H1 (cell line): ENCODE data around the gene SPSB1. TPM values are rescaled to one million over a fixed set of nuclear protein-coding genes. Genes with fewer than 3 reads are reported as not detected.

Experiments
- CTCF ChIA-PET: fragments of 300-600 bp; sonication (Branson Sonifier 250); formaldehyde crosslinking; loops from one replicate; lab custom pipeline; 2021; ENCODE audit not compliant: partially characterized antibody; lab: Charles Lee
- POLR2A ChIA-PET: fragments of 300-600 bp; sonication (Branson Sonifier 250); formaldehyde crosslinking; loops from one replicate; lab custom pipeline; 2021; ENCODE audit warnings: inconsistent platforms; ENCODE audit not compliant: partially characterized antibody; lab: Charles Lee
- DNase-seq, 2 experiments: peaks; one replicate each; pipeline versions ENCODE4 v3.0.0 to v3.0.0-alpha.2; 2010 to 2022; ENCODE audit warnings: low spot score in 2 of 2, low read depth in 1 of 2, mixed read lengths in 1 of 2
- FAIRE-seq: peaks from 2 replicates; lab custom pipeline; 2011; peaks lifted over from hg19 to GRCh38; lab: Jason Lieb, UNC
- H2AFZ ChIP-seq: 2 replicates; pipeline ENCODE4 v1.8.1; 2012; ENCODE audit warnings: low read length, inconsistent platforms
- H2AK5ac ChIP-seq: 2 replicates; pipeline ENCODE4 v1.6.1; 2013; ENCODE audit warnings: low read depth, low read length
- H2BK120ac ChIP-seq: replicated peaks from 2 replicates; pipeline ENCODE3; 2013; ENCODE audit warnings: low read depth, low read length, inconsistent platforms
- H2BK12ac ChIP-seq: 2 replicates; pipeline ENCODE4 v1.6.1; 2013; ENCODE audit warnings: low read depth, low read length
- H2BK15ac ChIP-seq: 2 replicates; pipeline ENCODE4 v1.6.1; 2013; ENCODE audit warnings: low read length
- H2BK20ac ChIP-seq: 2 replicates; pipeline ENCODE4 v1.6.1; 2013; ENCODE audit warnings: low read length
- H2BK5ac ChIP-seq: 2 replicates; pipeline ENCODE4 v1.6.1; 2013; ENCODE audit warnings: low read depth, low read length
- H3K14ac ChIP-seq: 2 replicates; pipeline ENCODE4 v1.6.1; 2013; ENCODE audit warnings: inconsistent platforms; ENCODE audit not compliant: insufficient read length
- H3K18ac ChIP-seq: 2 replicates; pipeline ENCODE4 v1.6.1; 2013; ENCODE audit warnings: low read length; ENCODE audit errors: extremely low read depth
- H3K23ac ChIP-seq: 2 replicates; pipeline ENCODE4 v1.6.1; 2013; ENCODE audit warnings: inconsistent platforms; ENCODE audit not compliant: insufficient read length
- H3K23me2 ChIP-seq: 2 replicates; pipeline ENCODE4 v1.6.1; 2013; ENCODE audit warnings: low read depth, low read length
- H3K27ac ChIP-seq: 2 replicates; pipeline ENCODE4 v1.6.1; 2011; ENCODE audit warnings: low read depth, low read length, inconsistent platforms
- H3K27me3 ChIP-seq, 4 experiments: replicated peaks in 1 of 4; 1 replicate in 1 of 4; 2 replicates in 3 of 4; pipeline versions ENCODE4 v1.6.1 to v1.8.1; 2011 to 2013; ENCODE audit warnings: low read length in 3 of 4, mild to moderate bottlenecking in 3 of 4, inconsistent platforms in 2 of 4, mixed read lengths in 2 of 4, moderate library complexity in 1 of 4; ENCODE audit not compliant: control insufficient read depth in 3 of 4, insufficient read depth in 3 of 4; ENCODE audit errors: extremely low read depth in 1 of 4
- H3K36me3 ChIP-seq, 4 experiments: 2 replicates each; pipeline versions ENCODE4 v1.6.1 to v1.8.1; 2011 to 2013; ENCODE audit warnings: mild to moderate bottlenecking in 4 of 4, low read length in 3 of 4, moderate library complexity in 2 of 4, control low read depth in 1 of 4, inconsistent platforms in 1 of 4; ENCODE audit not compliant: insufficient read depth in 4 of 4, control insufficient read depth in 2 of 4
- H3K4ac ChIP-seq: replicated peaks from 2 replicates; pipeline ENCODE3; 2013; ENCODE audit warnings: low read length, low read depth, mixed read lengths, inconsistent platforms; ENCODE audit not compliant: insufficient read length
- H3K4me1 ChIP-seq, 4 experiments: replicated peaks in 1 of 4; 1 replicate in 1 of 4; 2 replicates in 3 of 4; pipeline versions ENCODE4 v1.6.1 to v1.8.1; 2011 to 2013; ENCODE audit warnings: low read length in 3 of 4, inconsistent platforms in 2 of 4, mixed read lengths in 1 of 4; ENCODE audit not compliant: insufficient read depth in 4 of 4, control insufficient read depth in 3 of 4
- H3K4me2 ChIP-seq, 2 experiments: 2 replicates each; pipeline versions ENCODE4 v1.6.1 to v1.8.1; 2011 to 2013; ENCODE audit warnings: low read depth in 2 of 2, low read length in 2 of 2, control low read depth in 1 of 2, inconsistent platforms in 1 of 2, mild to moderate bottlenecking in 1 of 2; ENCODE audit not compliant: insufficient read depth in 1 of 2
- H3K4me3 ChIP-seq, 4 experiments: fragments of 200-600, 300-600 bp in 1 of 4; sonication (generic), shearing (Covaris generic), sonication (Bioruptor Twin) in 1 of 4; 2 replicates each; pipeline versions ENCODE4 v1.5.1 to v1.8.1; 2011 to 2016; ENCODE audit warnings: low read length in 4 of 4, low read depth in 3 of 4, control low read depth in 2 of 4, inconsistent platforms in 2 of 4, mild to moderate bottlenecking in 2 of 4, mixed read lengths in 1 of 4, moderate library complexity in 1 of 4; ENCODE audit not compliant: insufficient read depth in 2 of 4; ENCODE audit errors: extremely low read depth in 1 of 4
- H3K56ac ChIP-seq: replicated peaks from 2 replicates; pipeline ENCODE3; 2013; ENCODE audit warnings: low read depth, mild to moderate bottlenecking, mixed read lengths, low read length, inconsistent platforms; ENCODE audit not compliant: insufficient read length
- H3K79me1 ChIP-seq: 2 replicates; pipeline ENCODE4 v1.6.1; 2013; ENCODE audit warnings: low read depth, low read length, control low read depth
- H3K79me2 ChIP-seq, 2 experiments: 2 replicates each; pipeline versions ENCODE4 v1.6.1 to v1.8.1; 2012 to 2013; ENCODE audit warnings: low read length in 2 of 2, mild to moderate bottlenecking in 2 of 2, inconsistent platforms in 1 of 2; ENCODE audit not compliant: insufficient read depth in 2 of 2, control insufficient read depth in 1 of 2
- H3K9ac ChIP-seq, 4 experiments: replicated peaks in 1 of 4; 1 replicate in 1 of 4; 2 replicates in 3 of 4; pipeline versions ENCODE4 v1.6.1 to v1.8.1; 2011 to 2013; ENCODE audit warnings: low read depth in 3 of 4, low read length in 3 of 4, control low read depth in 2 of 4, mild to moderate bottlenecking in 2 of 4, moderate library complexity in 2 of 4, inconsistent platforms in 1 of 4; ENCODE audit errors: extremely low read depth in 1 of 4
- H3K9me3 ChIP-seq, 2 experiments: 2 replicates each; pipeline versions ENCODE4 v1.6.1 to v1.8.1; 2012 to 2013; ENCODE audit warnings: mild to moderate bottlenecking in 2 of 2, moderate library complexity in 2 of 2, control low read depth in 1 of 2, inconsistent platforms in 1 of 2, low read depth in 1 of 2, low read length in 1 of 2, mixed read lengths in 1 of 2; ENCODE audit not compliant: insufficient read depth in 2 of 2
- H4K20me1 ChIP-seq, 2 experiments: replicated peaks in 1 of 2; 2 replicates each; pipeline versions ENCODE3 to v1.8.1; 2011 to 2013; ENCODE audit warnings: inconsistent platforms in 2 of 2, low read length in 2 of 2, mild to moderate bottlenecking in 1 of 2; ENCODE audit not compliant: insufficient read depth in 2 of 2, control insufficient read depth in 1 of 2
- H4K5ac ChIP-seq: 2 replicates; pipeline ENCODE4 v1.6.1; 2013; ENCODE audit warnings: low read length, low read depth, mixed read lengths, inconsistent platforms; ENCODE audit not compliant: insufficient read length
- H4K8ac ChIP-seq: 2 replicates; pipeline ENCODE4 v1.8.0; 2013; ENCODE audit warnings: mild to moderate bottlenecking, moderate library complexity, low read length, inconsistent platforms; ENCODE audit not compliant: insufficient read depth; ENCODE audit errors: extremely low read depth
- H4K91ac ChIP-seq: replicated peaks from 2 replicates; pipeline ENCODE3; 2013; ENCODE audit warnings: low read length, mixed read lengths, inconsistent platforms; ENCODE audit not compliant: insufficient read length
- CBX5 ChIP-seq: fragments of 300-800, 300-1000 bp; sonication (generic); IDR thresholded peaks from 2 replicates; pipeline ENCODE4 v1.7.1; 2016; ENCODE audit warnings: antibody characterized with exemption, low read length, low read depth
- CEBPB ChIP-seq: IDR thresholded peaks from 2 replicates; pipeline ENCODE4 v1.6.1; 2012; ENCODE audit warnings: low read depth, low read length
- CTBP2 ChIP-seq: IDR thresholded peaks from 2 replicates; pipeline ENCODE4 v1.7.0; 2011; ENCODE audit warnings: borderline replicate concordance, mild to moderate bottlenecking, moderate library complexity, mixed read lengths, low read length; ENCODE audit not compliant: insufficient read depth, insufficient read length
- KDM4A ChIP-seq: IDR thresholded peaks from one replicate; pipeline ENCODE4 v1.7.1; 2012; ENCODE audit warnings: low read depth, mild to moderate bottlenecking, moderate library complexity, low read length, inconsistent platforms; ENCODE audit not compliant: severe bottlenecking
- MAX ChIP-seq: IDR thresholded peaks from 2 replicates; pipeline ENCODE4 v1.6.1; 2012; ENCODE audit warnings: inconsistent platforms
- PHF8 ChIP-seq: fragments of 200-600 bp; sonication (generic); conservative IDR thresholded peaks from 2 replicates; pipeline ENCODE4 v1.7.1; 2012; ENCODE audit warnings: low read depth, mild to moderate bottlenecking, inconsistent platforms, low read length, moderate library complexity
- POLR2AphosphoS5 ChIP-seq: IDR thresholded peaks from 2 replicates; pipeline ENCODE4 v1.6.1; 2011; ENCODE audit warnings: low read depth, low read length
- POU5F1 ChIP-seq: IDR thresholded peaks from 2 replicates; pipeline ENCODE4 v1.6.1; 2011; ENCODE audit warnings: low read depth, mild to moderate bottlenecking, low read length, moderate library complexity
- TBP ChIP-seq: IDR thresholded peaks from 2 replicates; pipeline ENCODE4 v1.6.1; 2011; ENCODE audit warnings: low read depth, low read length, improper control_type of control experiment
- TCF12 ChIP-seq: IDR thresholded peaks from 2 replicates; pipeline ENCODE4 v1.6.1; 2011; ENCODE audit warnings: low read depth, mild to moderate bottlenecking, low read length
- WGBS, 2 experiments: shearing (Covaris generic) in 1 of 2; methylation state at CpG; one replicate each; pipeline versions ENCODE4 v1.1.6 to v1.1.7; 2013 to 2015; ENCODE audit warnings: low lambda C conversion rate in 2 of 2, mixed read lengths in 2 of 2, inconsistent platforms in 1 of 2, low coverage in 1 of 2, missing lambda C conversion rate in 1 of 2; ENCODE audit not compliant: insufficient replicate concordance in 2 of 2, insufficient coverage in 1 of 2, insufficient read length in 1 of 2; ENCODE audit errors: extremely low coverage in 1 of 2, missing lambda C conversion rate in 1 of 2; 5-methylcytosine and 5-hydroxymethylcytosine counted together
- polyA plus RNA-seq, 7 experiments: library from polyadenylated mRNA; depleted of rRNA in 3 of 7; stranded (reverse) in 5 of 7; unstranded in 2 of 7; fragments of >200 nt in 5 of 7; fragments of 200-250 nt in 2 of 7; gene quantifications; 1 replicate in 5 of 7; 2 replicates in 1 of 7; 4 replicates in 1 of 7; pipeline versions ENCODE4 v1.2.1 to v1.2.3, GENCODE V29; 2011 to 2013; ENCODE audit warnings: missing spikeins in 2 of 7, mixed read lengths in 2 of 7
- total RNA-seq: library from RNA; stranded (reverse); fragmentation: NEBNext Ultra II Directional; extraction: Animal tissue kit (Norgen Biotek cat#: 25700); gene quantifications from 2 replicates; pipeline ENCODE4 v1.2.1, GENCODE V29; 2021

Gene SPSB1
- total and polyA plus RNA-seq, 2 of the 8 experiments (the other 6 are each of a cell fraction or from before 2014, with no cell fraction given) = 5.3 to 6.4 TPM

- no peak overlapping the region for H3K18ac ChIP-seq
- WGBS, 2 experiments = 83% methylated on average over 7 of the region's 8 CpGs; no CpG with 5 or more reads in 1 of the 2 experiments
- H3K4me1 ChIP-seq = no peaks in the 10 kb centered on the region; a peak in 1 of 7 replicates
- TF ChIP-seq POU5F1 = no peak
- no peak for TF ChIP-seq TCF12
- TF ChIP-seq PHF8 = no peak
- no peak for TF ChIP-seq CEBPB
- TF ChIP-seq TBP = no peak
- TF ChIP-seq POLR2AphosphoS5 = no peak
- TF ChIP-seq MAX = no peak
- TF ChIP-seq CTBP2 = no peak
- TF ChIP-seq KDM4A = no peak
- TF ChIP-seq CBX5 = no peak
- TF ChIP-seq, all 59 proteins: peak for 0
- Histone ChIP-seq H3K9ac (no peak overlapping the region), H3K56ac (no peak overlapping the region), H3K27me3 (no peaks in the 10 kb centered on the region), H2BK5ac (no peak overlapping the region), H2BK120ac (no peak overlapping the region), H3K79me1 (peaks cover 3% of the 10 kb centered on the region), H2BK12ac (no peak overlapping the region), H4K5ac (no peak overlapping the region), H3K4me2 (no peak overlapping the region), H3K36me3 (no peaks in the 10 kb centered on the region), H3K9me3 (no peaks in the 10 kb centered on the region), H2AFZ (no peak overlapping the region), H3K23ac (no peak overlapping the region), H2BK20ac (no peak overlapping the region), H3K14ac (no peak overlapping the region), H4K20me1 (peaks cover 0 to 9% of the 10 kb centered on the region in 2 experiments), H3K4ac (no peak overlapping the region), H4K8ac (no peak overlapping the region), H2AK5ac (no peak overlapping the region), H2BK15ac (no peak overlapping the region), H3K4me3 (no peak overlapping the region), H4K91ac (no peak overlapping the region), H3K79me2 (no peaks in the 10 kb centered on the region; a peak in 1 of 4 replicates), H3K23me2 (no peaks in the 10 kb centered on the region), H3K27ac (no peak overlapping the region)
- ChIA-PET POLR2A (no interaction called here), CTCF (interaction anchor here (0.8 to 3.4 kb wide), 5 partner anchors 11 to 61 kb away, joined by 3 to 13 read pairs (median 4); no protein-coding TSS in a partner anchor)
- DNase-seq (no peak), FAIRE-seq (no peak)
Measured at GRCh38 chr1:9309080-9309479, 16.4 kb downstream of the SPSB1 start.
